ENCODE data around the gene SLC41A3. TPM values are rescaled to one million over a fixed set of nuclear protein-coding genes. Genes with fewer than 3 reads are reported as not detected.
"Not testable (repeated sequence)": the region's sequence is repeated elsewhere in the genome, so short reads cannot be mapped to it uniquely, and the experiment has no call there.

SLC41A3 gene
- total and polyA plus RNA-seq, 2 of the 4 experiments (the other 2 are of a cell fraction): 30.5 to 43.5 TPM

DNA sequence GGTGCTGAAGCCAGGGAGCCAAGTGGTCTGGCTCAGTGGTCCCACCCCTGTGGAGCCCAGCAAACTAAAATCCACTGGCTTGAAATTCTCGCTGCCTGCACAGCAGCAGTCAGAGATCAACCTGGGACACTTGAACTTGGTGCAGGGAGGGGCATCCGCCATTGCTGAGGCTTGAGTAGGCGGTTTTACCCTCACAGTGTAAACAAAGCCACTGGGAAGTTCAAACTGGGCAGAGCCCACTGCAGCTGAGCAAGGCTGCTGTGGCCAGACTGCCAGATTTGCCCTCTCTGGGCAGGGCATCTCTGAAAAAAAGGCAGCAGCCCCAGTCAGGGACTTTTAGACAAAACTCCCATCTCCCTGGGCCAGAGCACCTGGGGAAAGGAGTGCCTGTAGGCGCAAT is 87.2 kb downstream of the SLC41A3 start:
- H2BK20ac ChIP-seq (ENCODE audit: low read depth, low read length); CTCF ChIA-PET; H3K9me3 ChIP-seq (ENCODE audit: control insufficient read depth, insufficient read depth, low read length); H2BK5ac ChIP-seq (ENCODE audit: low read depth, low read length, poor library complexity, severe bottlenecking); POLR2A ChIA-PET (ENCODE audit: unreplicated experiment); H2AFZ ChIP-seq (replicated peaks; ENCODE audit: low read length, poor library complexity); H3K79me1 ChIP-seq (ENCODE audit: low read depth in 1 of 2, low read length in 2 of 2); in situ Hi-C loops (cut with MboI; ENCODE audit: low sequenced_read_pairs); H4K20me1 ChIP-seq (ENCODE audit: insufficient read depth, low read length); intact Hi-C loops (cut with micrococcal nuclease); H3K36me3 ChIP-seq (ENCODE audit: control insufficient read depth, insufficient read depth, low read length); H4K91ac ChIP-seq (ENCODE audit: insufficient read depth, low read depth, low read length); H3K4me2 ChIP-seq (ENCODE audit: low read depth, low read length); H2BK15ac ChIP-seq (ENCODE audit: low read depth, low read length); BruUV-seq (replicated peaks); H3K56ac ChIP-seq (ENCODE audit: extremely low read depth, insufficient read depth, low read length); H4K5ac ChIP-seq (ENCODE audit: low read depth, low read length); H4K8ac ChIP-seq (ENCODE audit: low read depth in 2 of 2, low read length in 2 of 2); H3K27me3 ChIP-seq (ENCODE audit: control insufficient read depth, insufficient read depth, low read length); H3K4me1 ChIP-seq (ENCODE audit: control insufficient read depth, insufficient read depth, low read length); H2AK5ac ChIP-seq (ENCODE audit: low read depth, low read length); H3K4ac ChIP-seq (ENCODE audit: low read depth, low read length); H3K23ac ChIP-seq (ENCODE audit: low read depth, low read length); dilution Hi-C loops (cut with HindIII; ENCODE audit: low sequenced_read_pairs, unreplicated experiment); H3K9ac ChIP-seq (ENCODE audit: low read depth, low read length); H2AK9ac ChIP-seq (replicated peaks; ENCODE audit: low read depth, low read length, poor library complexity); H3K9me1 ChIP-seq (ENCODE audit: insufficient read depth, low read length); H2BK120ac ChIP-seq (ENCODE audit: low read depth, low read length); ATAC-seq (ENCODE audit: low read depth); H3K27ac ChIP-seq (ENCODE audit: insufficient read depth, low read length); H3K4me3 ChIP-seq (ENCODE audit: insufficient read depth, low read depth, low read length); H3K14ac ChIP-seq (replicated peaks; ENCODE audit: low read depth, low read length); DNase-seq; H3K18ac ChIP-seq (ENCODE audit: low read depth, low read length): not testable (repeated sequence)
- 67% methylated on average over 3 of the region's 4 CpGs; no CpG with 5 or more reads in 1 of the 2 experiments for WGBS, 2 experiments (ENCODE audit: extremely low coverage in 2 of 2, insufficient read length in 1 of 2)

All from IMR-90 (cell line).